Measurements from ENCODE around the gene CSGALNACT2.

DNA sequence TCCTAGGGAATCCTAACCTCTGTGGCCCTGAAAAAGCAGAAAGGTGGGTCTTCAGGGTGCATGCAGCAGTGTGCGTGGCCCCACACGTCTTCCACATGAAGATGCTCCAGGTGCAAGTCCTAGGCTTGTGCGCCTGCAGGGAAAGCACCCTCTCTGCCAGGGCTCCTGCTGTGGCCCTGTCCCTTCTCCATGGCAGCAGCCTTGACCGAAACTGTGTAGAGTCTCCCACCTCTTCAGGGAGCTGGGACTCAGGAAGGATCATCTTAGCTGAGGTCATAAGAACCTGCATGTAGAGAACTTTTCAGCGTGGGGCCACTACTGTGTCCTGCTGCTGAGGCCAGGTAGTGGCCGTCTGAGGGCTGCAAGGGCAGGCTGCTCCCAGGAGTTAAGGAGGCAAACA lies 6.3 kb upstream of the CSGALNACT2 start:
- no peak for TF ChIP-seq CHD2 (IDR thresholded peaks at IDR 0.05; ENCODE audit: low read length, partially characterized antibody)
- no peak for TF ChIP-seq NFIC (IDR thresholded peaks at IDR 0.05; ENCODE audit: borderline replicate concordance)
- TF ChIP-seq TEAD4 (IDR thresholded peaks at IDR 0.05; ENCODE audit: borderline replicate concordance, insufficient read depth) = no peak
- TF ChIP-seq, protein P1, sequence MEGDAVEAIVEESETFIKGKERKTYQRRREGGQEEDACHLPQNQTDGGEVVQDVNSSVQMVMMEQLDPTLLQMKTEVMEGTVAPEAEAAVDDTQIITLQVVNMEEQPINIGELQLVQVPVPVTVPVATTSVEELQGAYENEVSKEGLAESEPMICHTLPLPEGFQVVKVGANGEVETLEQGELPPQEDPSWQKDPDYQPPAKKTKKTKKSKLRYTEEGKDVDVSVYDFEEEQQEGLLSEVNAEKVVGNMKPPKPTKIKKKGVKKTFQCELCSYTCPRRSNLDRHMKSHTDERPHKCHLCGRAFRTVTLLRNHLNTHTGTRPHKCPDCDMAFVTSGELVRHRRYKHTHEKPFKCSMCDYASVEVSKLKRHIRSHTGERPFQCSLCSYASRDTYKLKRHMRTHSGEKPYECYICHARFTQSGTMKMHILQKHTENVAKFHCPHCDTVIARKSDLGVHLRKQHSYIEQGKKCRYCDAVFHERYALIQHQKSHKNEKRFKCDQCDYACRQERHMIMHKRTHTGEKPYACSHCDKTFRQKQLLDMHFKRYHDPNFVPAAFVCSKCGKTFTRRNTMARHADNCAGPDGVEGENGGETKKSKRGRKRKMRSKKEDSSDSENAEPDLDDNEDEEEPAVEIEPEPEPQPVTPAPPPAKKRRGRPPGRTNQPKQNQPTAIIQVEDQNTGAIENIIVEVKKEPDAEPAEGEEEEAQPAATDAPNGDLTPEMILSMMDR (IDR thresholded peaks at IDR 0.05) = no peak

All from SK-N-SH (cell line).